DOHH2 (cell line): ENCODE data around the gene CYTH4.

Source experiments
- CTCF ChIP-seq: fragments of 200-600 bp; sonication (generic); IDR thresholded peaks from one replicate; pipeline ENCODE4 v1.5.1; 2014; ENCODE audit warnings: antibody characterized with exemption, mild to moderate bottlenecking, low read depth, low read length; ENCODE audit not compliant: poor library complexity, severe bottlenecking
- EZH2phosphoT487 ChIP-seq: fragments of 200-600 bp; sonication (generic); IDR thresholded peaks from 2 replicates; pipeline ENCODE4 v1.6.1; 2017; ENCODE audit warnings: borderline replicate concordance, mild to moderate bottlenecking, antibody characterized with exemption, low read length, moderate library complexity, mixed read lengths

DNA sequence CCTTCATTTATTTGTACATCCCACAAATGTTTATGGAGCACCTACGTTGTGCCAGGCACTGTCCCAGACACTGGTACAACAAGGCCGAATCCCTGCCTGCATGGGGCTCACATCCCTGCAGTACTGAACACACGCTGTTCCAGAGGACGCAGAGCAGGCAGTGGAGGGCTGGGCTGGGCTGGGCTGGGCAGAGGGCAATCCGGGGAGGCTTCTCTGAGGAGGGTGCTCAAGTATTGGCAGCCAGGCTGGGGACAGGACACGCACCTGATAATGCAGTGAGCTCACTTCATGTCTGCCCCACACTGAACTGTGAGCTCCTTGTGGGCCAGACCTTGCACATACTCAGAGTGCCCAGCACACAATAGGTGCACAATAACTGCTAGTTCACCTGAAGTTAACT, 34.1 kb downstream of the CYTH4 start:
- no peak for TF ChIP-seq CTCF
- no peak for TF ChIP-seq EZH2phosphoT487
